K562 (cell line): ENCODE data around the gene C1orf87. TPM values are rescaled to one million over a fixed set of nuclear protein-coding genes. Genes with fewer than 3 reads are reported as not detected.

Source experiments
- ATAC-seq: fragments of 200-7000 bp; cut with Tn5 transposase; 3 replicates; pipeline ENCODE4 v1.9.1; 2020; ENCODE audit warnings: moderate library complexity
- BruUV-seq: library from RNA; stranded (reverse); fragments of 400-500 nt; replicated peaks from 2 replicates; lab custom pipeline; 2021; lab: Mats Ljungman, UMichigan
- CTCF ChIA-PET: fragments of 300-600 bp; formaldehyde crosslinking; extraction: SDS; loops from one replicate; lab custom pipeline; 2021; ENCODE audit warnings: low intra/inter-chr PET ratio; lab: Yijun Ruan, JAX
- POLR2A ChIA-PET: fragments of 300-600, 350-650 bp; sonication (Branson Sonifier 250); formaldehyde crosslinking; extraction: SDS; loops from one replicate; lab custom pipeline; 2021; ENCODE audit warnings: antibody characterized with exemption, inconsistent platforms; lab: Yijun Ruan, JAX
- DNase-seq, 4 experiments: peaks; one replicate each; pipeline versions ENCODE4 v3.0.0 to v3.0.0-alpha.2; 2011 to 2018; ENCODE audit warnings: low spot score in 3 of 4, mixed read lengths in 3 of 4; ENCODE audit errors: extremely low read depth in 1 of 4
- FAIRE-seq: peaks from 2 replicates; lab custom pipeline; 2011; peaks lifted over from hg19 to GRCh38; lab: Jason Lieb, UNC
- H2AFZ ChIP-seq: 2 replicates; pipeline ENCODE4 v1.6.0; 2011; ENCODE audit warnings: low read depth, low read length, control low read depth, inconsistent platforms
- H3K27ac ChIP-seq: fragments of 200-600 bp; 3 replicates; pipeline ENCODE4 v1.8.0; 2011; ENCODE audit warnings: low read depth, mild to moderate bottlenecking, control low read depth, inconsistent platforms, low read length, moderate library complexity, mixed read lengths; ENCODE audit errors: extremely low read depth
- H3K27me3 ChIP-seq, 2 experiments: fragments of 300-600 bp in 1 of 2; 2 replicates in 1 of 2; 3 replicates in 1 of 2; pipeline versions ENCODE4 v1.6.0 to v1.8.0; 2011; ENCODE audit warnings: inconsistent platforms in 2 of 2, low read length in 2 of 2, mild to moderate bottlenecking in 1 of 2, mixed read lengths in 1 of 2, moderate library complexity in 1 of 2; ENCODE audit not compliant: control insufficient read depth in 2 of 2, insufficient read depth in 2 of 2
- H3K36me3 ChIP-seq: fragments of 300-600 bp; 3 replicates; pipeline ENCODE4 v1.8.0; 2011; ENCODE audit warnings: mild to moderate bottlenecking, low read length, inconsistent platforms; ENCODE audit not compliant: control insufficient read depth, insufficient read depth
- H3K4me1 ChIP-seq, 2 experiments: fragments of 200-600 bp in 1 of 2; replicated peaks in 1 of 2; 2 replicates in 1 of 2; 3 replicates in 1 of 2; pipeline versions ENCODE4 v1.5.1 to v1.8.0; 2011; ENCODE audit warnings: inconsistent platforms in 2 of 2, low read length in 2 of 2, mild to moderate bottlenecking in 1 of 2, mixed read lengths in 1 of 2, moderate library complexity in 1 of 2; ENCODE audit not compliant: control insufficient read depth in 2 of 2, insufficient read depth in 2 of 2
- H3K4me2 ChIP-seq: 2 replicates; pipeline ENCODE4 v1.6.1; 2011; ENCODE audit warnings: low read length, control low read depth, inconsistent platforms, mixed read lengths; ENCODE audit not compliant: insufficient read depth
- H3K4me3 ChIP-seq: fragments of 200-600 bp; sonication (generic), shearing (Covaris generic); 2 replicates; pipeline ENCODE4 v1.5.1; 2016; ENCODE audit warnings: control low read depth, inconsistent platforms
- H3K79me2 ChIP-seq: fragments of 200-600 bp; 3 replicates; pipeline ENCODE4 v1.8.0; 2011; ENCODE audit warnings: low read length, inconsistent platforms; ENCODE audit not compliant: control insufficient read depth, insufficient read depth
- H3K9ac ChIP-seq, 2 experiments: 2 replicates each; pipeline versions ENCODE4 v1.6.0 to v1.6.1; 2011; ENCODE audit warnings: low read depth in 2 of 2, low read length in 2 of 2, control low read depth in 1 of 2, inconsistent platforms in 1 of 2, mild to moderate bottlenecking in 1 of 2, mixed read lengths in 1 of 2; ENCODE audit not compliant: insufficient read depth in 1 of 2
- H3K9me1 ChIP-seq: one replicate; pipeline ENCODE4 v1.6.0; 2011; ENCODE audit warnings: inconsistent platforms, mild to moderate bottlenecking, low read length, moderate library complexity; ENCODE audit not compliant: control insufficient read depth, insufficient read depth
- H3K9me3 ChIP-seq: replicated peaks from 2 replicates; pipeline ENCODE4 v1.5.1; 2011; ENCODE audit warnings: low read depth, low read length, inconsistent platforms; ENCODE audit not compliant: control insufficient read depth, insufficient read depth
- H4K20me1 ChIP-seq: replicated peaks from 2 replicates; pipeline ENCODE4 v1.6.1; 2011; ENCODE audit warnings: low read length, inconsistent platforms, mixed read lengths; ENCODE audit not compliant: control insufficient read depth, insufficient read depth
- ETS2 ChIP-seq: IDR thresholded peaks from 2 replicates; pipeline ENCODE4 v1.6.1; 2016; ENCODE audit warnings: borderline replicate concordance, missing genetic modification characterization, mild to moderate bottlenecking, moderate library complexity, missing compliant biosample characterization; ENCODE audit not compliant: poor library complexity, severe bottlenecking
- FOXA3 ChIP-seq, 2 experiments: fragments of 450-650 bp in 1 of 2; sonication (generic) in 1 of 2; formaldehyde crosslinking; IDR thresholded peaks in 1 of 2; conservative IDR thresholded peaks in 1 of 2; 2 replicates each; pipeline versions ENCODE4 v1.4.0 to v1.8.0; 2020 to 2022; ENCODE audit warnings: mild to moderate bottlenecking in 2 of 2, missing genetic modification reagents in 1 of 2
- HNRNPLL ChIP-seq: fragments of 200-400 bp; formaldehyde crosslinking; IDR thresholded peaks from 2 replicates; pipeline ENCODE4 v1.6.1; 2017; ENCODE audit warnings: low read length, low read depth, mild to moderate bottlenecking; ENCODE audit not compliant: poor library complexity, severe bottlenecking
- YBX1 ChIP-seq: fragments of 450-650 bp; IDR thresholded peaks from 2 replicates; pipeline ENCODE4 v1.7.1; 2016; ENCODE audit warnings: mild to moderate bottlenecking
- YY1 ChIP-seq, 3 experiments: IDR thresholded peaks; 2 replicates each; pipeline ENCODE4 v1.6.1; 2011; ENCODE audit warnings: low read length in 2 of 3, mild to moderate bottlenecking in 2 of 3, moderate library complexity in 2 of 3, borderline replicate concordance in 1 of 3, control low read depth in 1 of 3, low read depth in 1 of 3; ENCODE audit not compliant: insufficient read depth in 3 of 3, insufficient replicate concordance in 2 of 3, control insufficient read depth in 1 of 3, insufficient read length in 1 of 3; ENCODE audit errors: extremely low read depth in 1 of 3
- ZFX ChIP-seq: sonication (generic); formaldehyde crosslinking; IDR thresholded peaks from 2 replicates; pipeline ENCODE4 v1.8.0; 2022; ENCODE audit warnings: mild to moderate bottlenecking, missing genetic modification reagents, moderate library complexity
- ZNF311 ChIP-seq: fragments of 250-450 bp; sonication (Bioruptor Pico); IDR thresholded peaks from 2 replicates; pipeline ENCODE4 v1.4.0; 2020; ENCODE audit warnings: mild to moderate bottlenecking, moderate library complexity
- WGBS: fragments of 100-300 bp; shearing (Covaris generic); methylation state at CpG from one replicate; pipeline ENCODE4 v1.1.6; 2016; ENCODE audit warnings: low coverage, mixed read lengths; ENCODE audit not compliant: insufficient coverage; ENCODE audit errors: missing lambda C conversion rate; 5-methylcytosine and 5-hydroxymethylcytosine counted together
- in situ Hi-C: fragments of 300-500 bp; cut with MboI; formaldehyde crosslinking; loops from 4 replicates; pipeline ENCODE4 v1.15.0; 2018; ENCODE audit warnings: inconsistent platforms, mixed read lengths
- intact Hi-C: fragments of 100-400 bp; cut with micrococcal nuclease; formaldehyde crosslinking; loops from 2 replicates; pipeline ENCODE4 v1.14.2; 2022
- polyA plus RNA-seq, 8 experiments: library from polyadenylated mRNA; depleted of rRNA in 4 of 8; stranded (reverse) in 5 of 8; unstranded in 3 of 8; fragments of >200 nt; fragmentation: Nextera tagmentation in 2 of 8; fragmentation: Illumina TruSeq in 1 of 8; extraction: Ambion mirVana in 2 of 8; extraction: Trizol in 1 of 8; gene quantifications; 2 replicates each; pipeline versions ENCODE4 v1.2.1 to v1.2.3, GENCODE V29; 2011 to 2014; ENCODE audit warnings: inconsistent platforms in 1 of 8, missing spikeins in 1 of 8
- total RNA-seq, 7 experiments: library from RNA; depleted of rRNA in 6 of 7; stranded (reverse); fragments of >200 nt in 6 of 7; fragmentation: Illumina TruSeq in 2 of 7; extraction: Trizol in 2 of 7; gene quantifications; 2 replicates each; pipeline versions ENCODE4 v1.2.1 to v1.2.3, GENCODE V29; 2011 to 2021; ENCODE audit warnings: low replicate concordance in 1 of 7
- TF ChIP-seq, protein P1 (sequence below): sonication (generic); formaldehyde crosslinking; IDR thresholded peaks from 2 replicates; pipeline ENCODE4 v1.4.0; 2020; ENCODE audit warnings: mild to moderate bottlenecking, missing genetic modification reagents
- TF ChIP-seq, protein P2 (sequence below): fragments of 250-450 bp; sonication (Bioruptor Pico); IDR thresholded peaks from 2 replicates; pipeline ENCODE4 v1.4.0; 2020; ENCODE audit warnings: mild to moderate bottlenecking, moderate library complexity, borderline replicate concordance

Gene C1orf87
- total and polyA plus RNA-seq, 9 of the 15 experiments (the other 6 are each of a cell fraction or from before 2014, with no cell fraction given), result not detected

DNA sequence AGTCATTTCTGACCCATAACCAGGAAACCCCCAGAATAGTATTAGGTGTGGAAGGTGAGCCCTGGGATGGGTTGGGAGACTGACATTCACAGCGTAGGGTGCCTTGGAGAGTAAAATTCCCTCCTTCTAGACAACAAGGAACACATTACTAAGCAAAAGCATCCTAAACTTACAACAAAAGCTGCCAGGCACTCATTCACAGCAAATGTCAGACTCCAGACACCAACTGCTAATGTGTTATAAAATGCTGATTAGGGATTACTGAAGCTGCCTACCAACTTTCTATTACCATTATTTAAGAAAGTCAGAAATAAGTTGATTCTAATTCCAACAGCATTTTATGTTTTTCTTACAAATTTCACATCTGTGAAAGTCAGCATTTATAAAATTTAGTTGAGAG is 40.0 kb upstream of the C1orf87 start (continued):
- TF ChIP-seq ZFX (CRISPR knock-in tag), result no peak
- TF ChIP-seq YBX1, result no peak
- no peak for TF ChIP-seq HNRNPLL
- TF ChIP-seq YY1 (IDR thresholded peaks at IDR 0.05; ENCODE audit: borderline replicate concordance in 1 of 3, control insufficient read depth in 1 of 3, extremely low read depth in 1 of 3, insufficient read depth in 3 of 3, insufficient read length in 1 of 3, insufficient replicate concordance in 2 of 3, low read depth in 1 of 3, low read length in 2 of 3), result no peak

DNA sequence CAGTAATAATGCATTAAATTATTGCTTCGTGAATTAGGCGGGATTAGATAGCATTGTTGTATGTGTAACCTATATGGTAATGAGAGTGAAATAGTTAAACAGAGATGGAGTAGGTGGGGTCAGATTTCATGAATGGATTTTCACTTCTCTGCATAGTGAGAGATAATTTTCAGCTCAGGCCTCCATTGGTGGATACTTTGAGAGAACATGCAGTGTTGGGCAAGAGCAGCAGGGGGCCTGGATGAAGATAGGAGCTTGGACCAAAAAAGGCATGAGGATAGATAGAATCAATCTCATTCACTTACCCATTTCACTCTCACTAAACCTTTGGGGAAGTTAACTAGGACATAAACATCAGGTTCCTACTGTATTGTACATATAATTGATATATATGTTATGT is 39.5 kb upstream of the C1orf87 start:
- H3K4me3 ChIP-seq, result no peak overlapping the region
- no peaks in the 10 kb centered on the region for H3K9me3 ChIP-seq
- no peaks in the 10 kb centered on the region for H4K20me1 ChIP-seq
- H2AFZ ChIP-seq, result no peak overlapping the region
- ChIA-PET POLR2A (no interaction called here), CTCF (no interaction called here)
- H3K27ac ChIP-seq, result no peak overlapping the region
- in situ Hi-C loops, result no loop called here
- no peak overlapping the region for H3K9ac ChIP-seq
- BruUV-seq, result no TSS peak
- no peak for ATAC-seq
- H3K9me1 ChIP-seq, result no peaks in the 10 kb centered on the region
- no peaks in the 10 kb centered on the region for H3K27me3 ChIP-seq
- no peaks in the 10 kb centered on the region for H3K79me2 ChIP-seq
- WGBS, result 0% methylated on average over 2 of the region's 2 CpGs
- intact Hi-C loops, result no loop called here
- H3K4me2 ChIP-seq, result no peak overlapping the region
- no peak for DNase-seq
- no peaks in the 10 kb centered on the region for H3K36me3 ChIP-seq
- no peak for TF ChIP-seq ETS2 (tag)
- TF ChIP-seq, protein P1, sequence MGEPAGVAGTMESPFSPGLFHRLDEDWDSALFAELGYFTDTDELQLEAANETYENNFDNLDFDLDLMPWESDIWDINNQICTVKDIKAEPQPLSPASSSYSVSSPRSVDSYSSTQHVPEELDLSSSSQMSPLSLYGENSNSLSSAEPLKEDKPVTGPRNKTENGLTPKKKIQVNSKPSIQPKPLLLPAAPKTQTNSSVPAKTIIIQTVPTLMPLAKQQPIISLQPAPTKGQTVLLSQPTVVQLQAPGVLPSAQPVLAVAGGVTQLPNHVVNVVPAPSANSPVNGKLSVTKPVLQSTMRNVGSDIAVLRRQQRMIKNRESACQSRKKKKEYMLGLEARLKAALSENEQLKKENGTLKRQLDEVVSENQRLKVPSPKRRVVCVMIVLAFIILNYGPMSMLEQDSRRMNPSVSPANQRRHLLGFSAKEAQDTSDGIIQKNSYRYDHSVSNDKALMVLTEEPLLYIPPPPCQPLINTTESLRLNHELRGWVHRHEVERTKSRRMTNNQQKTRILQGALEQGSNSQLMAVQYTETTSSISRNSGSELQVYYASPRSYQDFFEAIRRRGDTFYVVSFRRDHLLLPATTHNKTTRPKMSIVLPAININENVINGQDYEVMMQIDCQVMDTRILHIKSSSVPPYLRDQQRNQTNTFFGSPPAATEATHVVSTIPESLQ (CRISPR knock-in tag), result no peak
- no peak for TF ChIP-seq FOXA3 (CRISPR knock-in tag; conservative IDR thresholded peaks at IDR 0.05 in 1 of 2, IDR thresholded peaks at IDR 0.05 in 1 of 2)
- no peak for TF ChIP-seq ZNF311
- TF ChIP-seq, protein P2, sequence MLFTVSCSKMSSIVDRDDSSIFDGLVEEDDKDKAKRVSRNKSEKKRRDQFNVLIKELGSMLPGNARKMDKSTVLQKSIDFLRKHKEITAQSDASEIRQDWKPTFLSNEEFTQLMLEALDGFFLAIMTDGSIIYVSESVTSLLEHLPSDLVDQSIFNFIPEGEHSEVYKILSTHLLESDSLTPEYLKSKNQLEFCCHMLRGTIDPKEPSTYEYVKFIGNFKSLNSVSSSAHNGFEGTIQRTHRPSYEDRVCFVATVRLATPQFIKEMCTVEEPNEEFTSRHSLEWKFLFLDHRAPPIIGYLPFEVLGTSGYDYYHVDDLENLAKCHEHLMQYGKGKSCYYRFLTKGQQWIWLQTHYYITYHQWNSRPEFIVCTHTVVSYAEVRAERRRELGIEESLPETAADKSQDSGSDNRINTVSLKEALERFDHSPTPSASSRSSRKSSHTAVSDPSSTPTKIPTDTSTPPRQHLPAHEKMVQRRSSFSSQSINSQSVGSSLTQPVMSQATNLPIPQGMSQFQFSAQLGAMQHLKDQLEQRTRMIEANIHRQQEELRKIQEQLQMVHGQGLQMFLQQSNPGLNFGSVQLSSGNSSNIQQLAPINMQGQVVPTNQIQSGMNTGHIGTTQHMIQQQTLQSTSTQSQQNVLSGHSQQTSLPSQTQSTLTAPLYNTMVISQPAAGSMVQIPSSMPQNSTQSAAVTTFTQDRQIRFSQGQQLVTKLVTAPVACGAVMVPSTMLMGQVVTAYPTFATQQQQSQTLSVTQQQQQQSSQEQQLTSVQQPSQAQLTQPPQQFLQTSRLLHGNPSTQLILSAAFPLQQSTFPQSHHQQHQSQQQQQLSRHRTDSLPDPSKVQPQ (CRISPR knock-in tag), result no peak
- no peak for FAIRE-seq
- H3K4me1 ChIP-seq, result no peaks in the 10 kb centered on the region
